WTC11 (cell line): ENCODE results near the gene CYP3A5.

Source experiments
- ATF1 ChIP-seq: sonication (generic); formaldehyde crosslinking; IDR thresholded peaks from 2 replicates; pipeline ENCODE4 v1.8.1; 2023; ENCODE audit warnings: mild to moderate bottlenecking, moderate library complexity, missing genetic modification reagents
- JUN ChIP-seq: sonication (generic); formaldehyde crosslinking; IDR thresholded peaks from 2 replicates; pipeline ENCODE4 v1.8.0; 2023; ENCODE audit warnings: mild to moderate bottlenecking, missing genetic modification reagents
- NFATC4 ChIP-seq: fragments of 250-450 bp; sonication (Bioruptor Pico); IDR thresholded peaks from 2 replicates; pipeline ENCODE4 v1.9.0; 2021; ENCODE audit warnings: mild to moderate bottlenecking
- NR2C2 ChIP-seq: sonication (generic); formaldehyde crosslinking; IDR thresholded peaks from 2 replicates; pipeline ENCODE4 v1.8.0; 2022; ENCODE audit warnings: mild to moderate bottlenecking, missing genetic modification reagents
- TF ChIP-seq, protein P1 (sequence below): fragments of 200-600 bp; IDR thresholded peaks from 2 replicates; pipeline ENCODE4 v1.8.0; 2022; ENCODE audit warnings: antibody characterized with exemption
- TF ChIP-seq, protein P2 (sequence below): sonication (generic); formaldehyde crosslinking; conservative IDR thresholded peaks from 2 replicates; pipeline ENCODE4 v1.8.1; 2022; ENCODE audit warnings: mild to moderate bottlenecking, missing genetic modification reagents
- TF ChIP-seq, protein P3 (sequence below): sonication (generic); formaldehyde crosslinking; conservative IDR thresholded peaks from 2 replicates; pipeline ENCODE4 v1.8.1; 2023; ENCODE audit warnings: mild to moderate bottlenecking, low read depth, missing genetic modification reagents, moderate library complexity

DNA sequence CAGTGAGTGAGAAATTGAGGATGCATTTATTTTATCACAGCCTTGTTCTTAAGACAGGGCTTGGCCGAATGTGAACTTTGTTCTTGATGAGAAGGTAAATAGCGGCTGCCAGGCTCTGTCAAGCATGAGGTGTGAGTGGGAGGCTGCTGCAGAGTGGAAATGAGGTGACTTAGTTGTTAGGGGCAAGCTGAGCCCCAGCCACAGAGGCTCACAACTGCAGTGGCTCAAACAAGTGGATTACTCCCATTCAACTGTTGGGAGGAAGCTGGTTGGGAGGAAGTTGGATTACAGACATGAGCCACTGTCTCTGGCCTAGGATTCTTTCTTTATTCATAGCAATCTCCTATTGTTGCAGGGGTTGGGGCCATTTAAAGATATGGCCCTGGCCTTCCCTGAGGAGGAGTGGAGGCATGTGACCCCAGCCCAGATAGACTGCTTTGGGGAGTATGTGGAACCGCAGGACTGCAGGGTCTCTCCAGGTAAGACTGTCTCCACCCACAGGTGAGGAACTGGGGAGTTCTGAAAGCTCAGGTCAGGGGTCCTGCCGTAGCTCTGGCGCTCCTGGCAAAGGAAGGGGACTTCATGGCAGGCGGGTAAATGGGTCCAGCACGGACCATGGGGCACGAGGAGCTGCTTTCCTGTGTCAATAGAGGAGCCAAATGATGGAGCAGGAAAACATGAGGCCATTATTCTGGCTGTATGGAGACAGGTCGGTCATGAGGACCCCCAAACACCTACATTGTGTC is 55.9 kb downstream of the CYP3A5 start:
- TF ChIP-seq, protein P1, sequence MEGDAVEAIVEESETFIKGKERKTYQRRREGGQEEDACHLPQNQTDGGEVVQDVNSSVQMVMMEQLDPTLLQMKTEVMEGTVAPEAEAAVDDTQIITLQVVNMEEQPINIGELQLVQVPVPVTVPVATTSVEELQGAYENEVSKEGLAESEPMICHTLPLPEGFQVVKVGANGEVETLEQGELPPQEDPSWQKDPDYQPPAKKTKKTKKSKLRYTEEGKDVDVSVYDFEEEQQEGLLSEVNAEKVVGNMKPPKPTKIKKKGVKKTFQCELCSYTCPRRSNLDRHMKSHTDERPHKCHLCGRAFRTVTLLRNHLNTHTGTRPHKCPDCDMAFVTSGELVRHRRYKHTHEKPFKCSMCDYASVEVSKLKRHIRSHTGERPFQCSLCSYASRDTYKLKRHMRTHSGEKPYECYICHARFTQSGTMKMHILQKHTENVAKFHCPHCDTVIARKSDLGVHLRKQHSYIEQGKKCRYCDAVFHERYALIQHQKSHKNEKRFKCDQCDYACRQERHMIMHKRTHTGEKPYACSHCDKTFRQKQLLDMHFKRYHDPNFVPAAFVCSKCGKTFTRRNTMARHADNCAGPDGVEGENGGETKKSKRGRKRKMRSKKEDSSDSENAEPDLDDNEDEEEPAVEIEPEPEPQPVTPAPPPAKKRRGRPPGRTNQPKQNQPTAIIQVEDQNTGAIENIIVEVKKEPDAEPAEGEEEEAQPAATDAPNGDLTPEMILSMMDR = no peak
- TF ChIP-seq JUN (CRISPR knock-in tag) = no peak
- TF ChIP-seq, protein P2, sequence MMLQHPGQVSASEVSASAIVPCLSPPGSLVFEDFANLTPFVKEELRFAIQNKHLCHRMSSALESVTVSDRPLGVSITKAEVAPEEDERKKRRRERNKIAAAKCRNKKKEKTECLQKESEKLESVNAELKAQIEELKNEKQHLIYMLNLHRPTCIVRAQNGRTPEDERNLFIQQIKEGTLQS (CRISPR knock-in tag) = no peak
- TF ChIP-seq NFATC4 (CRISPR knock-in tag) = no peak
- no peak for TF ChIP-seq ATF1 (CRISPR knock-in tag)
- TF ChIP-seq, protein P3, sequence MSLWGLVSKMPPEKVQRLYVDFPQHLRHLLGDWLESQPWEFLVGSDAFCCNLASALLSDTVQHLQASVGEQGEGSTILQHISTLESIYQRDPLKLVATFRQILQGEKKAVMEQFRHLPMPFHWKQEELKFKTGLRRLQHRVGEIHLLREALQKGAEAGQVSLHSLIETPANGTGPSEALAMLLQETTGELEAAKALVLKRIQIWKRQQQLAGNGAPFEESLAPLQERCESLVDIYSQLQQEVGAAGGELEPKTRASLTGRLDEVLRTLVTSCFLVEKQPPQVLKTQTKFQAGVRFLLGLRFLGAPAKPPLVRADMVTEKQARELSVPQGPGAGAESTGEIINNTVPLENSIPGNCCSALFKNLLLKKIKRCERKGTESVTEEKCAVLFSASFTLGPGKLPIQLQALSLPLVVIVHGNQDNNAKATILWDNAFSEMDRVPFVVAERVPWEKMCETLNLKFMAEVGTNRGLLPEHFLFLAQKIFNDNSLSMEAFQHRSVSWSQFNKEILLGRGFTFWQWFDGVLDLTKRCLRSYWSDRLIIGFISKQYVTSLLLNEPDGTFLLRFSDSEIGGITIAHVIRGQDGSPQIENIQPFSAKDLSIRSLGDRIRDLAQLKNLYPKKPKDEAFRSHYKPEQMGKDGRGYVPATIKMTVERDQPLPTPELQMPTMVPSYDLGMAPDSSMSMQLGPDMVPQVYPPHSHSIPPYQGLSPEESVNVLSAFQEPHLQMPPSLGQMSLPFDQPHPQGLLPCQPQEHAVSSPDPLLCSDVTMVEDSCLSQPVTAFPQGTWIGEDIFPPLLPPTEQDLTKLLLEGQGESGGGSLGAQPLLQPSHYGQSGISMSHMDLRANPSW (CRISPR knock-in tag) = no peak
- no peak for TF ChIP-seq NR2C2
